CD14-positive monocyte (primary cell): Measurements from ENCODE around the gene MEX3B. TPM values are rescaled to one million over a fixed set of nuclear protein-coding genes. Genes with fewer than 3 reads are reported as not detected.

Source experiments
- DNase-seq, 3 donors: peaks; one replicate each; pipeline ENCODE4 v3.0.0-alpha.2; 2011 to 2022
- H2AFZ ChIP-seq: 2 replicates; pipeline ENCODE4 v1.6.0; 2012; ENCODE audit warnings: mild to moderate bottlenecking, low read depth, low read length, inconsistent platforms; ENCODE audit not compliant: insufficient read depth, poor library complexity, severe bottlenecking
- H3K27ac ChIP-seq, 2 donors: 1 replicate in 1 of 2; 2 replicates in 1 of 2; pipeline ENCODE4 v1.5.1; 2012 to 2013; ENCODE audit warnings: low read length in 2 of 2, control low read depth in 1 of 2, inconsistent platforms in 1 of 2, low read depth in 1 of 2, mild to moderate bottlenecking in 1 of 2
- H3K27me3 ChIP-seq, 2 donors: one replicate each; pipeline versions ENCODE4 v1.6.0 to v1.6.1; 2011 to 2013; ENCODE audit warnings: low read length in 2 of 2; ENCODE audit not compliant: control insufficient read depth in 2 of 2, insufficient read depth in 2 of 2
- H3K36me3 ChIP-seq, 2 donors: replicated peaks in 1 of 2; 1 replicate in 1 of 2; 2 replicates in 1 of 2; pipeline versions ENCODE4 v1.5.1 to v1.6.1; 2012 to 2013; ENCODE audit warnings: low read length in 2 of 2, control low read depth in 1 of 2, inconsistent platforms in 1 of 2, mild to moderate bottlenecking in 1 of 2; ENCODE audit not compliant: insufficient read depth in 2 of 2, control insufficient read depth in 1 of 2
- H3K4me1 ChIP-seq, 2 donors: 1 replicate in 1 of 2; 2 replicates in 1 of 2; pipeline versions ENCODE4 v1.5.1 to v1.6.1; 2012 to 2013; ENCODE audit warnings: low read length in 2 of 2, control low read depth in 1 of 2, inconsistent platforms in 1 of 2, mild to moderate bottlenecking in 1 of 2, moderate library complexity in 1 of 2; ENCODE audit not compliant: insufficient read depth in 2 of 2, control insufficient read depth in 1 of 2
- H3K4me2 ChIP-seq: replicated peaks from 2 replicates; pipeline ENCODE3; 2012; ENCODE audit warnings: low read length, moderate library complexity, mild to moderate bottlenecking; ENCODE audit not compliant: poor library complexity, severe bottlenecking; ENCODE audit errors: extremely low read depth
- H3K4me3 ChIP-seq, 3 experiments: fragments of 200-600 bp in 1 of 3; sonication (generic) in 1 of 3; replicated peaks in 1 of 3; 1 replicate in 2 of 3; 2 replicates in 1 of 3; pipeline ENCODE4 v1.5.1; 2011 to 2013; ENCODE audit warnings: low read length in 3 of 3, mild to moderate bottlenecking in 3 of 3, control low read depth in 2 of 3, low read depth in 2 of 3, inconsistent platforms in 1 of 3, moderate library complexity in 1 of 3
- H3K79me2 ChIP-seq: 2 replicates; pipeline ENCODE4 v1.6.0; 2012; ENCODE audit warnings: mild to moderate bottlenecking, control low read depth, inconsistent platforms, low read length, moderate library complexity; ENCODE audit not compliant: insufficient read depth
- H3K9ac ChIP-seq: 2 replicates; pipeline ENCODE4 v1.6.0; 2017; ENCODE audit warnings: low read length, mild to moderate bottlenecking; ENCODE audit not compliant: insufficient read depth, poor library complexity, severe bottlenecking
- H3K9me3 ChIP-seq, 2 donors: replicated peaks in 1 of 2; 1 replicate in 1 of 2; 2 replicates in 1 of 2; pipeline versions ENCODE4 v1.5.1 to v1.6.1; 2012 to 2013; ENCODE audit warnings: low read length in 2 of 2, control low read depth in 1 of 2; ENCODE audit not compliant: control insufficient read depth in 1 of 2, insufficient read depth in 1 of 2
- H4K20me1 ChIP-seq: 2 replicates; pipeline ENCODE4 v1.6.0; 2012; ENCODE audit warnings: mild to moderate bottlenecking, low read length, control low read depth, moderate library complexity; ENCODE audit not compliant: insufficient read depth
- H3K27ac Mint-ChIP-seq, 7 donors: one replicate each; pipeline ENCODE4 v1.8.0; 2020; ENCODE audit warnings: mild to moderate bottlenecking in 7 of 7, mixed read lengths in 7 of 7, moderate library complexity in 6 of 7, inconsistent platforms in 2 of 7
- H3K27me3 Mint-ChIP-seq, 3 donors: one replicate each; pipeline ENCODE4 v1.8.0; 2021 to 2022; ENCODE audit warnings: low read depth in 3 of 3, mild to moderate bottlenecking in 3 of 3, mixed read lengths in 3 of 3, moderate library complexity in 3 of 3, inconsistent platforms in 1 of 3
- H3K36me3 Mint-ChIP-seq, 2 donors: one replicate each; pipeline ENCODE4 v1.8.0; 2020; ENCODE audit warnings: mixed read lengths in 2 of 2, inconsistent platforms in 1 of 2, mild to moderate bottlenecking in 1 of 2
- H3K4me1 Mint-ChIP-seq: one replicate; pipeline ENCODE4 v1.8.0; 2020; ENCODE audit warnings: mild to moderate bottlenecking, mixed read lengths
- H3K4me3 Mint-ChIP-seq, 2 donors: one replicate each; pipeline ENCODE4 v1.8.0; 2020; ENCODE audit warnings: mild to moderate bottlenecking in 2 of 2, mixed read lengths in 2 of 2, moderate library complexity in 1 of 2
- H3K9me3 Mint-ChIP-seq, 7 donors: one replicate each; pipeline ENCODE4 v1.8.0; 2020 to 2022; ENCODE audit warnings: mixed read lengths in 7 of 7, mild to moderate bottlenecking in 6 of 7, moderate library complexity in 6 of 7, inconsistent platforms in 2 of 7
- WGBS: methylation state at CpG from one replicate; pipeline ENCODE4 v1.1.5; 2013; ENCODE audit warnings: missing lambda C conversion rate; ENCODE audit not compliant: insufficient coverage; 5-methylcytosine and 5-hydroxymethylcytosine counted together
- intact Hi-C, 2 donors: fragments of 100-400 bp; cut with micrococcal nuclease; formaldehyde crosslinking; loops; one replicate each; pipeline versions ENCODE4 v1.15.0 to v1.15.1; 2023
- polyA plus RNA-seq, 3 donors: library from polyadenylated mRNA; depleted of rRNA in 1 of 3; unstranded in 2 of 3; stranded (reverse) in 1 of 3; fragments of 300-500 nt in 2 of 3; fragments of >200 nt in 1 of 3; fragmentation: Illumina TruSeq in 2 of 3; gene quantifications; 1 replicate in 2 of 3; 2 replicates in 1 of 3; pipeline ENCODE4 v1.2.3, GENCODE V29; 2012 to 2021
- TF ChIP-seq, protein P1 (sequence below): fragments of 200-600 bp; IDR thresholded peaks from one replicate; pipeline ENCODE4 v1.8.0; 2022; ENCODE audit warnings: antibody characterized with exemption, mild to moderate bottlenecking

MEX3B gene
- polyA plus RNA-seq, 3 donors = 0.05 to 4.7 TPM; not detected in 1

DNA sequence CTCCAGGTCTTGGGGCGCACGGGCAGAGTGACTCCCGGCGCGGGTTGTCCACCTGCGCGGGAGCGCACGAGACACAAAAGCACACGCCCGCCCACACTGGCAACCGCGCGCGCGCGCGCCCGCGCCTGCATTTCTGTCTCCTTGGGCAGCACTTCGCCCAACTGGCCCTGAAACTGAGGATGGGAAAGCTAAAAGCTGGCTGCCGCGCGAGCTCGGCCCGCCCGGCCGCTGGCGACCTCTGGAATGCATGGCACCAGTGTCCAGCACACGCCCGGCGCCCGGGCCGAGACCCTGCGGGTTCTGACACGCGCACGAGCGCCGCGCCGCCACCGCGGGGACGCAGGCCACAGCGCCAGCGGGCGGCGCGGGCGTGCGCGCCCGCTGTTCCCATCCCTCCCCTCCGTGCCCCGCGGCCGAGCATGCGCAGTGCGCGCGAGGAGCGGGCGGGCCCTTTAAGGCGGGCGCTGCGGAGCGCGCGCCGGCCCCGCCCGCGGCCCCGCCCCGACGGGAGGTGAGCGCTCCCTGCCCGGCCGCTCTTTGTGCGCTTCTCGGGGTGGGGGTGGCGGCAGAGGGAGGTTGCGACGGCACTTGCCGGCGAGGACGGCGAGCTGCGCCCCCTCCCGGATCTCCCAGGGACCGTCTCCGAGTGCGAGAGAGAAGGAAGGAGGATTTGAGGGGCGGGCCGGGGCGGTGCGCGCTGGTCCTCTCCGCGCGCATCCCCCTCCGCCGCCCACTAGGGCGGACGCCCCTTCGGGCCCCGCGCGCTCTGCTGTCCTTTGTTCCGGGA lies 1.0 kb upstream of the MEX3B start:
- WGBS = under 1% methylated on average over 97 of the region's 111 CpGs

More for the DNA sequence above, 1.0 kb upstream of the MEX3B start:
- peak overlapping the region; percentile 76 to 94 (median 90) for H3K27ac Mint-ChIP-seq
- Histone ChIP-seq H3K4me3 (peak overlapping the region; percentile 80 to 85 (median 82)), H3K4me1 (peaks cover 26 to 40% of the 10 kb centered on the region in 2 donors), H3K79me2 (no peaks in the 10 kb centered on the region), H3K27me3 (peaks cover 8 to 32% of the 10 kb centered on the region in 2 donors), H3K36me3 (no peaks in the 10 kb centered on the region), H2AFZ (peak overlapping the region; percentile 95), H3K9ac (peak overlapping the region; percentile 70), H3K4me2 (peak overlapping the region; percentile 81), H4K20me1 (no peaks in the 10 kb centered on the region), H3K9me3 (no peaks in the 10 kb centered on the region), H3K27ac (peak overlapping the region; percentile 78 to 82)
- peak overlapping the region; percentile 93 for H3K4me3 Mint-ChIP-seq
- peaks cover 22% of the 10 kb centered on the region for H3K4me1 Mint-ChIP-seq
- H3K27me3 Mint-ChIP-seq = peaks cover 27 to 42% (median 27%) of the 10 kb centered on the region in 3 donors
- TF ChIP-seq, protein P1, sequence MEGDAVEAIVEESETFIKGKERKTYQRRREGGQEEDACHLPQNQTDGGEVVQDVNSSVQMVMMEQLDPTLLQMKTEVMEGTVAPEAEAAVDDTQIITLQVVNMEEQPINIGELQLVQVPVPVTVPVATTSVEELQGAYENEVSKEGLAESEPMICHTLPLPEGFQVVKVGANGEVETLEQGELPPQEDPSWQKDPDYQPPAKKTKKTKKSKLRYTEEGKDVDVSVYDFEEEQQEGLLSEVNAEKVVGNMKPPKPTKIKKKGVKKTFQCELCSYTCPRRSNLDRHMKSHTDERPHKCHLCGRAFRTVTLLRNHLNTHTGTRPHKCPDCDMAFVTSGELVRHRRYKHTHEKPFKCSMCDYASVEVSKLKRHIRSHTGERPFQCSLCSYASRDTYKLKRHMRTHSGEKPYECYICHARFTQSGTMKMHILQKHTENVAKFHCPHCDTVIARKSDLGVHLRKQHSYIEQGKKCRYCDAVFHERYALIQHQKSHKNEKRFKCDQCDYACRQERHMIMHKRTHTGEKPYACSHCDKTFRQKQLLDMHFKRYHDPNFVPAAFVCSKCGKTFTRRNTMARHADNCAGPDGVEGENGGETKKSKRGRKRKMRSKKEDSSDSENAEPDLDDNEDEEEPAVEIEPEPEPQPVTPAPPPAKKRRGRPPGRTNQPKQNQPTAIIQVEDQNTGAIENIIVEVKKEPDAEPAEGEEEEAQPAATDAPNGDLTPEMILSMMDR = peak; percentile 77
- H3K36me3 Mint-ChIP-seq = peaks cover 9 to 14% of the 10 kb centered on the region in 2 donors
- intact Hi-C loops = loop anchor here in 1 of 2 donors (2.0 to 10.0 kb wide), 3 partner anchors 218 to 1052 kb away; partner anchors contain the start of genes EFL1 and SAXO2
- peaks cover 0 to 6% (median 3%) of the 10 kb centered on the region in 7 donors for H3K9me3 Mint-ChIP-seq
- peak; percentile 86 to 89 (median 88) for DNase-seq
